ENCODE results near the gene ACBD4.

Gene ACBD4

GRCh38 chr17:45149669-45150664 lies 14.5 kb downstream of the ACBD4 start:
- no peak for TF ChIP-seq CTCF (conservative IDR thresholded peaks at IDR 0.05; ENCODE audit: low read depth, low read length)
- peak overlapping the region; percentile 93 for H3K4me2 ChIP-seq
- H2AFZ ChIP-seq (ENCODE audit: low read depth): peak overlapping the region; percentile 11; the same call in 1 of the 2 replicates
- no peaks in the 10 kb centered on the region for H3K27me3 ChIP-seq (ENCODE audit: insufficient read depth, low read depth)
- H3K4me3 ChIP-seq (IDR thresholded peaks at IDR 0.05; ENCODE audit: insufficient read depth, low read depth, low read length): peak overlapping the region; percentile 46
- H4K20me1 ChIP-seq (ENCODE audit: insufficient read depth): no peaks in the 10 kb centered on the region
- no peaks in the 10 kb centered on the region for H3K36me3 ChIP-seq (ENCODE audit: insufficient read depth)
- peak overlapping the region; percentile 58; the same call in 1 of the 2 replicates for H3K9ac ChIP-seq
- peak overlapping the region; percentile 90 for H3K27ac ChIP-seq
- peaks cover 19% of the 10 kb centered on the region; the same call in 1 of the 2 replicates for H3K79me2 ChIP-seq (ENCODE audit: insufficient read depth, low read depth)
- H3K4me1 ChIP-seq (ENCODE audit: low read depth, poor library complexity, severe bottlenecking): peaks cover 41% of the 10 kb centered on the region

- H3K4me2 ChIP-seq: peak overlapping the region; percentile 93
- no peak overlapping the region for H3K4me3 ChIP-seq (IDR thresholded peaks at IDR 0.05; ENCODE audit: insufficient read depth, low read depth, low read length)
- no peaks in the 10 kb centered on the region for H3K36me3 ChIP-seq (ENCODE audit: insufficient read depth)
- H3K27me3 ChIP-seq (ENCODE audit: insufficient read depth, low read depth): no peaks in the 10 kb centered on the region
- H3K9ac ChIP-seq: peak overlapping the region; percentile 58; the same call in 1 of the 2 replicates
- no peak overlapping the region for H2AFZ ChIP-seq (ENCODE audit: low read depth)
- no peaks in the 10 kb centered on the region for H4K20me1 ChIP-seq (ENCODE audit: insufficient read depth)
- TF ChIP-seq CTCF (conservative IDR thresholded peaks at IDR 0.05; ENCODE audit: low read depth, low read length): no peak
- peaks cover 46% of the 10 kb centered on the region for H3K4me1 ChIP-seq (ENCODE audit: low read depth, poor library complexity, severe bottlenecking)
- H3K79me2 ChIP-seq (ENCODE audit: insufficient read depth, low read depth): peaks cover 19% of the 10 kb centered on the region; the same call in 1 of the 2 replicates
- H3K27ac ChIP-seq: peak overlapping the region; percentile 90; the same call in 1 of the 2 replicates
These were observed 15.7 kb downstream of the ACBD4 start for GRCh38 chr17:45150911-45151809.

- no peak for TF ChIP-seq CTCF (conservative IDR thresholded peaks at IDR 0.05; ENCODE audit: low read depth, low read length)
- no peak overlapping the region; the same call in 1 of the 2 replicates for H3K27ac ChIP-seq
- no peak overlapping the region for H2AFZ ChIP-seq (ENCODE audit: low read depth)
- peaks cover 29% of the 10 kb centered on the region for H3K79me2 ChIP-seq (ENCODE audit: insufficient read depth, low read depth)
- H3K4me3 ChIP-seq (IDR thresholded peaks at IDR 0.05; ENCODE audit: insufficient read depth, low read depth, low read length): no peak overlapping the region
- H3K27me3 ChIP-seq (ENCODE audit: insufficient read depth, low read depth): no peaks in the 10 kb centered on the region
- H4K20me1 ChIP-seq (ENCODE audit: insufficient read depth): no peaks in the 10 kb centered on the region
- H3K4me2 ChIP-seq: no peak overlapping the region
- H3K9ac ChIP-seq: no peak overlapping the region
- peaks cover 53% of the 10 kb centered on the region for H3K4me1 ChIP-seq (ENCODE audit: low read depth, poor library complexity, severe bottlenecking)
- H3K36me3 ChIP-seq (ENCODE audit: insufficient read depth): no peaks in the 10 kb centered on the region
These were observed 19.5 kb downstream of the ACBD4 start for GRCh38 chr17:45155029-45155428.

GRCh38 chr17:45155483-45155882 lies 20.0 kb downstream of the ACBD4 start:
- Histone ChIP-seq H3K4me1 (ENCODE audit: low read depth, poor library complexity, severe bottlenecking) (peaks cover 54% of the 10 kb centered on the region), H4K20me1 (ENCODE audit: insufficient read depth) (no peaks in the 10 kb centered on the region), H3K36me3 (ENCODE audit: insufficient read depth) (no peaks in the 10 kb centered on the region), H3K79me2 (ENCODE audit: insufficient read depth, low read depth) (peaks cover 34% of the 10 kb centered on the region), H3K4me3 (IDR thresholded peaks at IDR 0.05; ENCODE audit: insufficient read depth, low read depth, low read length) (no peak overlapping the region), H3K27ac (no peak overlapping the region; the same call in 1 of the 2 replicates), H3K9ac (no peak overlapping the region), H3K4me2 (no peak overlapping the region), H2AFZ (ENCODE audit: low read depth) (no peak overlapping the region), H3K27me3 (ENCODE audit: insufficient read depth, low read depth) (no peaks in the 10 kb centered on the region)
- no peak for TF ChIP-seq CTCF (conservative IDR thresholded peaks at IDR 0.05; ENCODE audit: low read depth, low read length)

Measured in KMS-11 (cell line).